Thyroid gland (tissue), 4 donors: ENCODE results near the gene ARIH2. TPM values are rescaled to one million over a fixed set of nuclear protein-coding genes. Genes with fewer than 3 reads are reported as not detected.
A peak's percentile ranks its signal among the peaks of the same experiment; 100 is the strongest.

Source experiments
- DNase-seq, 2 donors: peaks; one replicate each; pipeline ENCODE4 v3.0.0-alpha.2; 2019
- H3K27ac ChIP-seq, 3 donors: fragments of 200-600 bp; sonication (generic); 1 replicate in 2 of 3; 2 replicates in 1 of 3; pipeline ENCODE4 v1.5.1; 2016 to 2019; ENCODE audit warnings: mild to moderate bottlenecking in 1 of 3, moderate library complexity in 1 of 3
- H3K27me3 ChIP-seq: fragments of 200-600 bp; sonication (generic); one replicate; pipeline ENCODE4 v1.5.1; 2019
- H3K36me3 ChIP-seq, 2 donors: fragments of 200-600 bp; sonication (generic); one replicate each; pipeline ENCODE4 v1.5.1; 2016 to 2019
- H3K4me1 ChIP-seq, 2 donors: fragments of 200-600 bp; sonication (generic); one replicate each; pipeline ENCODE4 v1.5.1; 2017 to 2019
- H3K4me3 ChIP-seq, 3 donors: fragments of 200-600 bp; sonication (generic); replicated peaks in 1 of 3; 1 replicate in 2 of 3; 2 replicates in 1 of 3; pipeline ENCODE4 v1.5.1; 2016; ENCODE audit warnings: mild to moderate bottlenecking in 1 of 3
- H3K9me3 ChIP-seq: fragments of 200-600 bp; sonication (generic); one replicate; pipeline ENCODE4 v1.5.1; 2017
- POLR2A ChIP-seq, 2 donors: fragments of 450-650 bp; IDR thresholded peaks; one replicate each; pipeline ENCODE4 v1.6.1; 2017; ENCODE audit warnings: antibody characterized with exemption in 2 of 2, mild to moderate bottlenecking in 2 of 2, moderate library complexity in 1 of 2
- WGBS, 2 donors: methylation state at CpG; one replicate each; pipeline ENCODE4 v1.1.5; 2017; 5-methylcytosine and 5-hydroxymethylcytosine counted together
- intact Hi-C: fragments of 100-400 bp; cut with DNase I; formaldehyde crosslinking; loops from one replicate; pipeline ENCODE4 v1.15.1; 2023
- total RNA-seq, 4 donors: library from RNA; depleted of rRNA; stranded (reverse); fragments of >200 nt; gene quantifications; one replicate each; pipeline ENCODE4 v1.2.3, GENCODE V29; 2016
- TF ChIP-seq, protein P1 (sequence below), 6 experiments: fragments of 200-600 bp in 3 of 6; fragments of 450-650 bp in 3 of 6; sonication (generic) in 3 of 6; IDR thresholded peaks; one replicate each; pipeline ENCODE4 v1.5.1; 2016 to 2019; ENCODE audit warnings: antibody characterized with exemption in 6 of 6, mild to moderate bottlenecking in 2 of 6, inconsistent platforms in 1 of 6, moderate library complexity in 1 of 6

The ARIH2 gene
- total RNA-seq, 4 donors from 2014 or later: 108 to 136 (median 117) TPM

DNA sequence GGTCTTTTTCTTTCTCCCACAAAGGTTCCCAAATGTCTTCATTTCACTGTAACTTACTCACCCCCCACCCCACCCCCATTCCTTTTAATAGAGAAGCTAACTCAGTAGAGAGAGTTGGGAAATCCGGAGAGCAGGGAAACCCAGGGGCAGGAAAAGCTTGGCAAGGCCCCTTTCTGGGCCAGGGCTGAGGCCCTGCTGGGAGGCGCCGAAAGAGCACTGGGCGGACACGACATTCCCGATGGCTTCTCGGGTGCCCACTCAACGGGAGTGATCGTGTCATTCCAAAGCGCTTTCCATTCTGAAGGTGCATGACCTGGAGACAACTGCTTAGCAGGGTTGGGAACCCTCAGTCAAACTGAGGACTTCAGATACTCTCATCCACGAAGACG lies 101.3 kb downstream of the ARIH2 start:
- Histone ChIP-seq H3K36me3 (peaks cover 26 to 30% of the 10 kb centered on the region in 2 donors), H3K4me3 (peak overlapping the region in 1 of 3 donors; percentile 98), H3K4me1 (peaks cover 31 to 38% of the 10 kb centered on the region in 2 donors), H3K9me3 (no peaks in the 10 kb centered on the region), H3K27ac (no peak overlapping the region), H3K27me3 (no peaks in the 10 kb centered on the region)
- DNase-seq: no peak
- 34 to 36% methylated on average over 12 of the region's 12 CpGs for WGBS, 2 donors
- intact Hi-C loops: loop anchor here (10.0 kb wide), 1 partner anchor 75 kb away; the partner anchor contains the start of gene QRICH1
- no peak for TF ChIP-seq POLR2A (IDR thresholded peaks at IDR 0.05)
- TF ChIP-seq, protein P1, sequence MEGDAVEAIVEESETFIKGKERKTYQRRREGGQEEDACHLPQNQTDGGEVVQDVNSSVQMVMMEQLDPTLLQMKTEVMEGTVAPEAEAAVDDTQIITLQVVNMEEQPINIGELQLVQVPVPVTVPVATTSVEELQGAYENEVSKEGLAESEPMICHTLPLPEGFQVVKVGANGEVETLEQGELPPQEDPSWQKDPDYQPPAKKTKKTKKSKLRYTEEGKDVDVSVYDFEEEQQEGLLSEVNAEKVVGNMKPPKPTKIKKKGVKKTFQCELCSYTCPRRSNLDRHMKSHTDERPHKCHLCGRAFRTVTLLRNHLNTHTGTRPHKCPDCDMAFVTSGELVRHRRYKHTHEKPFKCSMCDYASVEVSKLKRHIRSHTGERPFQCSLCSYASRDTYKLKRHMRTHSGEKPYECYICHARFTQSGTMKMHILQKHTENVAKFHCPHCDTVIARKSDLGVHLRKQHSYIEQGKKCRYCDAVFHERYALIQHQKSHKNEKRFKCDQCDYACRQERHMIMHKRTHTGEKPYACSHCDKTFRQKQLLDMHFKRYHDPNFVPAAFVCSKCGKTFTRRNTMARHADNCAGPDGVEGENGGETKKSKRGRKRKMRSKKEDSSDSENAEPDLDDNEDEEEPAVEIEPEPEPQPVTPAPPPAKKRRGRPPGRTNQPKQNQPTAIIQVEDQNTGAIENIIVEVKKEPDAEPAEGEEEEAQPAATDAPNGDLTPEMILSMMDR (IDR thresholded peaks at IDR 0.05): no peak

DNA sequence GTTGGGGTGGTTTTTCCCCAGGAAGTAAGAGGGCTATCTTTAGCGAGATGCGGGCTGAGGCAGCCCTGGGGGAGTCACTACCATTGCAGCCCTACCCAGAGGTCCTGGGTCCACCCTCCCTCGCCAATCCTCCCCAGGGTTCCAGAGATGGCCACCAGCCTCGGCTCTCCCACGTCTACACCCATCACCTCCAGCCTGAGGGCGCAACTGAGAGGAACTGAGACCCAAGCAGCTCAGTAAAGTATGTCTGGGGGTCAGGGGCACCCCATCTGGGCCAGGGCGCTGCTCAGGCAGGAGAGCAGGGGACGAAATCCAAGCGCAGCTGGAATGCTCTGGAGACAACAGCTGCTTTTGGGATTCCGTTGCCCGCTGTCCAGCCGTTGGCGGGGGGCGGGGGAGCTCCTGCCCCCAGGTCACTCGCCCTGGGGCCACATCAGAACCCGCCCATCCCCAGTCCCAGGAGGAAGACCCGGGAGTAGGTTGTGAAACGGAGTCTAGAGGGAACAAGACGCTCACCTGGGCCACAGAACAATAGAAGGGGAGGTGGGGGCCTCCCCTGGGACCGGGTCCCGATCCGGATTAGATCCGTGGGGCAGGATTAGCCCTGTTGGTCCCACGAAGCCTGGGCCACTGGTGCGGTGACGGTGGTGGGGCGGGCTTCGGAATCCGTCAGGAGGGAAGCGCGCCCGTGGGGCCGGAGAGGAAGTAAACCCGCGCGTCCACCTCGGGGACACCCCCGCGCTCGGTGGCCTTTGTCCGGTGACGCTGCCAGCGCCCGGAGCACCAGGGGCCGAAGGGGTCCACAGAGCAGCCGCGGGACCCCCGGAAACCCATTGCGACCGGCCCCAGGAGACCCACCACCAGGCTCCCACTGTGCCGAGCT lies 101.9 kb downstream of the ARIH2 start:
- Histone ChIP-seq H3K4me3 (peak overlapping the region; percentile 17 to 98 (median 23)), H3K27ac (peak overlapping the region; percentile 94 to 100 (median 100)), H3K4me1 (peaks cover 31 to 38% of the 10 kb centered on the region in 2 donors), H3K9me3 (no peaks in the 10 kb centered on the region), H3K36me3 (peaks cover 26 to 29% of the 10 kb centered on the region in 2 donors), H3K27me3 (no peaks in the 10 kb centered on the region)
- 3% methylated on average over 32 to 38 of the region's 51 CpGs for WGBS, 2 donors
- intact Hi-C loops: loop anchor here (10.0 kb wide), 1 partner anchor 74 kb away; the partner anchor contains the start of gene QRICH1
- TF ChIP-seq, protein P1 (IDR thresholded peaks at IDR 0.05): no peak
- TF ChIP-seq POLR2A (IDR thresholded peaks at IDR 0.05): no peak
- DNase-seq: peak; percentile 54

DNA sequence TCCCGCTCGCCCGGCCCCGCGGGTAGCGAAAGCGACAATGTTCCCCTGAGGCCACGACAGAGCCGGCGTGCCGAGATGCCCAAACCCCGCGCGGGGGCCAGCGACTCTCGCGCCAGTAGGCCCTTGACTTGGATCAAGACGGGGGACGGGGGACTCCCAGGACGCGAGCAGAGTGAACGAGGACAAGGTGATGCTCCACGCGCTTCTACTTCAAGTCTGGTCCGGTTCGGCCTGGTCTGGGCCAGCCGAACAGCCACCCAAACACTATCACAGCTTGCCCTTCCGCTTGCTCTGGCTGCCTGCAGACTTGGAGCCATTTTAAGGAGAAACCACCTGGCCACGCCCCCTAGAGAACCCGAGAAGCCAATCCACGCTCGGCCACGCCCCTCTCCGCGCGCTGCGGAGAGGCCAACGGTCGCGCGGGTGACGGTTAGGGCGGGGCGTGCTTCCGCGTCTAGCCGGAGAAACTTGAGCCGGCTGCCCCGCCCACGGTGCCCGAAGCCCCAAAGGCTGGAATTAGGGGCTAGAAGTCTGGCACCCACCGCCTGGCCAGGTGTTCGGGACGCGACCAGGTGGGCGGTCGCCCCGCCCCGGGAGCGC lies 102.7 kb downstream of the ARIH2 start:
- TF ChIP-seq, protein P1 (IDR thresholded peaks at IDR 0.05): no peak
- peak; percentile 92 to 100 for TF ChIP-seq POLR2A (IDR thresholded peaks at IDR 0.05)
- Histone ChIP-seq H3K4me1 (peaks cover 31 to 38% of the 10 kb centered on the region in 2 donors), H3K27ac (peak overlapping the region; percentile 94 to 100 (median 100)), H3K9me3 (no peaks in the 10 kb centered on the region), H3K27me3 (no peaks in the 10 kb centered on the region), H3K4me3 (peak overlapping the region; percentile 77 to 98 (median 97)), H3K36me3 (peaks cover 25 to 27% of the 10 kb centered on the region in 2 donors)
- DNase-seq: peak; percentile 100
- intact Hi-C loops: loop anchor here (10.0 kb wide), 1 partner anchor 73 kb away; the partner anchor contains the start of gene QRICH1
- 0% methylated on average over 6 to 15 of the region's 60 CpGs for WGBS, 2 donors

DNA sequence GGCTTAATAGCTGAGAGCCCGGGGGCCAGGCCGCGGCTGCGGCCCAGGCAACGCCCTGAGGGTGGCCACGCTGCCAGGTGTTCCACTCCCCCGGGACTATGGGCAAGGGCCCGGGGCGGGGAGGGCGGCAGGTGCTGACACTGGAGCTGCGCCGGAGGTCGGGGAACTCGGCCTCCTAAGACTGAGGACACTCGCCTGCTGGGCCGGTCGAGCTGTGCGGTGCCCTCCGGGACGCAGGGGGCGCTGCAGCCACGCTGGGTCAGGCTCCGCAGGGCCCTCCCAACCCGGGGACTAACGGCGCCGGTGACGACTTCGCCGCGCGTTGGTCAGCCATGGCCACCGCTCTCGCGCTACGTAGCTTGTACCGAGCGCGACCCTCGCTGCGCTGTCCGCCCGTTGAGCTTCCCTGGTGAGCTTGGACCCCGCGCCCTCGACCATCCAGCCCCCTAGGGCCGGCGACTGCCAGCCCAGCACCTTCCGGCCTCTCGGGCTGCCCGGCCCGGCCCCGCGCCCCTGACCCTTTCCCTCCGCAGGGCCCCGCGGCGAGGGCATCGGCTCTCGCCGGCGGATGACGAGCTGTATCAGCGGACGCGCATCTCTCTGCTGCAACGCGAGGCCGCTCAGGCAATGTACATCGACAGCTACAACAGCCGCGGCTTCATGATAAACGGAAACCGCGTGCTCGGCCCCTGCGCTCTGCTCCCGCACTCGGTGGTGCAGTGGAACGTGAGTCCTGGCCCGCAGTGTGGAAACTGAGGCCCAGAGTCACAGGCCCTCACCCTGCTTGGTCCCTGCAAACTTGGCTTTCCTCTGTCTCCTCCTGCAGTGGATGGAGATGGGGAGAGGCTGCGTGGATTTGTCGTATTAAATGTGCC lies 103.4 kb downstream of the ARIH2 start, which contains the start of gene NDUFAF3:
Gene NDUFAF3 (plus strand): TSS at position 309 of the 875 bp plus-strand sequence. CDS start 24 bp downstream, at position 333.
- Histone ChIP-seq H3K9me3 (no peaks in the 10 kb centered on the region), H3K36me3 (peaks cover 25% of the 10 kb centered on the region in 2 donors), H3K27me3 (no peaks in the 10 kb centered on the region), H3K4me1 (peaks cover 30 to 37% of the 10 kb centered on the region in 2 donors), H3K27ac (peak within 1 kb of the TSS; percentile 94 to 100 (median 100)), H3K4me3 (peak within 1 kb of the TSS; percentile 77 to 98 (median 97))
- 0 to 3% methylated on average over 11 to 15 of the region's 83 CpGs for WGBS, 2 donors
- DNase-seq: peak; percentile 93
- intact Hi-C loops: loop anchor here (10.0 kb wide), 1 partner anchor 73 kb away; the partner anchor contains the start of gene QRICH1
- TF ChIP-seq, protein P1 (IDR thresholded peaks at IDR 0.05): peak; percentile 81 to 99 (median 96)
- peak; percentile 53 to 62 for TF ChIP-seq POLR2A (IDR thresholded peaks at IDR 0.05)
